Keratinocyte (primary cell): Measurements from ENCODE around the gene MYO10. TPM values are rescaled to one million over a fixed set of nuclear protein-coding genes. Genes with fewer than 3 reads are reported as not detected.

ENCODE experiments used
- DNase-seq: peaks from one replicate; pipeline ENCODE4 v3.0.0-alpha.2; 2011; ENCODE audit warnings: low read depth, missing footprints, low spot score
- FAIRE-seq: peaks from 2 replicates; lab custom pipeline; 2011; peaks lifted over from hg19 to GRCh38; lab: Jason Lieb, UNC
- H2AFZ ChIP-seq: 2 replicates; pipeline ENCODE4 v1.6.0; 2012; ENCODE audit warnings: low read length, control low read depth, inconsistent platforms; ENCODE audit not compliant: control insufficient read depth
- H3K27ac ChIP-seq: 2 replicates; pipeline ENCODE4 v1.5.1; 2011; ENCODE audit warnings: low read length; ENCODE audit not compliant: control insufficient read depth, insufficient read depth
- H3K27me3 ChIP-seq: 3 replicates; pipeline ENCODE4 v1.6.0; 2011; ENCODE audit warnings: low read length; ENCODE audit not compliant: control insufficient read depth, insufficient read depth; ENCODE audit errors: extremely low read depth
- H3K36me3 ChIP-seq, 2 experiments: 2 replicates in 1 of 2; 3 replicates in 1 of 2; pipeline ENCODE4 v1.5.1; 2011; ENCODE audit warnings: low read length in 2 of 2, mild to moderate bottlenecking in 1 of 2; ENCODE audit not compliant: control insufficient read depth in 2 of 2, insufficient read depth in 2 of 2; ENCODE audit errors: extremely low read depth in 1 of 2
- H3K4me1 ChIP-seq: 3 replicates; pipeline ENCODE4 v1.5.1; 2011; ENCODE audit warnings: low read length; ENCODE audit not compliant: control insufficient read depth, insufficient read depth; ENCODE audit errors: extremely low read depth
- H3K4me2 ChIP-seq: 3 replicates; pipeline ENCODE4 v1.6.0; 2011; ENCODE audit warnings: low read depth, low read length; ENCODE audit not compliant: control insufficient read depth, insufficient read depth; ENCODE audit errors: extremely low read depth
- H3K4me3 ChIP-seq, 3 experiments: fragments of 200-600 bp in 1 of 3; sonication (generic) in 1 of 3; 2 replicates in 2 of 3; 3 replicates in 1 of 3; pipeline ENCODE4 v1.5.1; 2011 to 2016; ENCODE audit warnings: low read length in 3 of 3, mild to moderate bottlenecking in 3 of 3, control low read depth in 2 of 3, inconsistent platforms in 1 of 3, low read depth in 1 of 3, mixed read lengths in 1 of 3, mixed run types in 1 of 3, moderate library complexity in 1 of 3; ENCODE audit not compliant: control insufficient read depth in 2 of 3, insufficient read depth in 2 of 3; ENCODE audit errors: extremely low read depth in 1 of 3
- H3K79me2 ChIP-seq: 2 replicates; pipeline ENCODE4 v1.6.0; 2012; ENCODE audit warnings: low read length; ENCODE audit not compliant: control insufficient read depth, insufficient read depth
- H3K9ac ChIP-seq: 3 replicates; pipeline ENCODE4 v1.6.0; 2011; ENCODE audit warnings: low read length; ENCODE audit not compliant: control insufficient read depth, insufficient read depth; ENCODE audit errors: extremely low read depth
- H3K9me1 ChIP-seq: 3 replicates; pipeline ENCODE4 v1.6.0; 2011; ENCODE audit warnings: low read length; ENCODE audit not compliant: control insufficient read depth, insufficient read depth; ENCODE audit errors: extremely low read depth
- H3K9me3 ChIP-seq: 2 replicates; pipeline ENCODE4 v1.5.1; 2012; ENCODE audit warnings: low read depth, low read length; ENCODE audit not compliant: control insufficient read depth
- H4K20me1 ChIP-seq: 3 replicates; pipeline ENCODE4 v1.6.0; 2011; ENCODE audit warnings: low read length; ENCODE audit not compliant: control insufficient read depth, insufficient read depth; ENCODE audit errors: extremely low read depth
- CTCF ChIP-seq, 3 experiments: IDR thresholded peaks in 1 of 3; conservative IDR thresholded peaks in 1 of 3; optimal IDR thresholded peaks in 1 of 3; 2 replicates in 2 of 3; 3 replicates in 1 of 3; pipeline versions ENCODE3 to v1.5.1; 2011; ENCODE audit warnings: low read length in 3 of 3, mild to moderate bottlenecking in 3 of 3, moderate library complexity in 2 of 3, control low read depth in 1 of 3, inconsistent platforms in 1 of 3; ENCODE audit not compliant: insufficient read depth in 2 of 3; ENCODE audit errors: extremely low read depth in 1 of 3
- EZH2 ChIP-seq: IDR thresholded peaks from one replicate; pipeline ENCODE4 v1.6.1; 2012; ENCODE audit warnings: inconsistent platforms, mild to moderate bottlenecking, low read length, moderate library complexity
- dilution Hi-C: fragments of 300-500 bp; cut with MboI; formaldehyde crosslinking; loops from one replicate; pipeline ENCODE4 v1.7.0; 2020; ENCODE audit warnings: low sequenced_read_pairs; ENCODE audit not compliant: extremely low pct_ligation_motif_present
- polyA plus RNA-seq, 5 experiments: library from polyadenylated mRNA; depleted of rRNA in 3 of 5; stranded (reverse) in 3 of 5; stranded (forward) in 1 of 5; unstranded in 1 of 5; fragments of >200 nt; gene quantifications; 1 replicate in 1 of 5; 2 replicates in 3 of 5; 3 replicates in 1 of 5; pipeline versions ENCODE4 v1.2.1 to v1.2.3, GENCODE V29; 2011 to 2012; ENCODE audit warnings: missing spikeins in 2 of 5, low read depth in 1 of 5, low replicate concordance in 1 of 5

The MYO10 gene
- polyA plus RNA-seq, 1 donor (not counting 4 experiments of a cell fraction or from before 2014, with no cell fraction given), result 22.0 TPM

- H3K9ac ChIP-seq, result no peak overlapping the region
- FAIRE-seq (no peak), DNase-seq (no peak)
- no peak overlapping the region for H2AFZ ChIP-seq
- peaks cover 43% of the 10 kb centered on the region for H4K20me1 ChIP-seq
- H3K27ac ChIP-seq, result no peak overlapping the region
- dilution Hi-C loops, result no loop called here
- TF ChIP-seq EZH2 (no peak), CTCF (optimal IDR thresholded peaks at IDR 0.05 in 1 of 3, IDR thresholded peaks at IDR 0.05 in 1 of 3, conservative IDR thresholded peaks at IDR 0.05 in 1 of 3; ENCODE audit: extremely low read depth in 1 of 3, insufficient read depth in 2 of 3, low read length in 3 of 3) (no peak)
- peaks cover 97% of the 10 kb centered on the region for H3K79me2 ChIP-seq
- peaks cover 2 to 5% of the 10 kb centered on the region in 2 experiments for H3K36me3 ChIP-seq
- H3K4me3 ChIP-seq, result no peak overlapping the region
- peaks cover 10% of the 10 kb centered on the region for H3K9me1 ChIP-seq
- H3K4me1 ChIP-seq, result peaks cover 29% of the 10 kb centered on the region
- no peaks in the 10 kb centered on the region for H3K9me3 ChIP-seq
- no peak overlapping the region for H3K4me2 ChIP-seq
- no peaks in the 10 kb centered on the region for H3K27me3 ChIP-seq
These were observed 26.6 kb downstream of the MYO10 start for GRCh38 chr5:16909464-16909863.

- FAIRE-seq, result no peak
These were observed 28.8 kb downstream of the MYO10 start for GRCh38 chr5:16907270-16907669.

More at GRCh38 chr5:16907270-16907669, 28.8 kb downstream of the MYO10 start:
- peaks cover 0 to 2% of the 10 kb centered on the region in 2 experiments for H3K36me3 ChIP-seq
- dilution Hi-C loops, result no loop called here
- no peaks in the 10 kb centered on the region for H3K27me3 ChIP-seq
- peaks cover 8% of the 10 kb centered on the region for H3K9me1 ChIP-seq
- no peak overlapping the region for H3K27ac ChIP-seq
- no peak overlapping the region for H3K9ac ChIP-seq
- no peak for DNase-seq
- H3K79me2 ChIP-seq, result peaks cover 98% of the 10 kb centered on the region
- H3K4me1 ChIP-seq, result peaks cover 10% of the 10 kb centered on the region
- TF ChIP-seq EZH2 (no peak), CTCF (optimal IDR thresholded peaks at IDR 0.05 in 1 of 3, IDR thresholded peaks at IDR 0.05 in 1 of 3, conservative IDR thresholded peaks at IDR 0.05 in 1 of 3; ENCODE audit: extremely low read depth in 1 of 3, insufficient read depth in 2 of 3, low read length in 3 of 3) (no peak)
- no peaks in the 10 kb centered on the region for H3K9me3 ChIP-seq
- no peak overlapping the region for H2AFZ ChIP-seq
- no peak overlapping the region for H3K4me3 ChIP-seq
- H4K20me1 ChIP-seq, result peaks cover 40% of the 10 kb centered on the region
- no peak overlapping the region for H3K4me2 ChIP-seq
